Measurements from ENCODE around the gene GSTP1.

Gene GSTP1

GRCh38 chr11:67583247-67584204, at the start of gene GSTP1:
TSS of gene GSTP1 (plus strand) at chr11:67583812. CDS start at chr11:67583844, 32 bp downstream.
- peak within 1 kb of the TSS; percentile 73 to 78 for H3K4me3 ChIP-seq (ENCODE audit: low read depth in 1 of 2, low read length in 2 of 2)
- H3K27ac ChIP-seq (ENCODE audit: low read depth, low read length), result peak within 1 kb of the TSS; percentile 95
- H3K9me3 ChIP-seq (ENCODE audit: low read length), result no peaks in the 10 kb centered on the region
- H3K27me3 ChIP-seq (ENCODE audit: control insufficient read depth in 1 of 2, insufficient read depth in 2 of 2, low read length in 2 of 2), result no peaks in the 10 kb centered on the region
- no peaks in the 10 kb centered on the region for H3K36me3 ChIP-seq (ENCODE audit: insufficient read depth, low read length)
- H3K9ac ChIP-seq (ENCODE audit: low read length), result peak within 1 kb of the TSS; percentile 58
- H3K4me1 ChIP-seq (ENCODE audit: insufficient read depth, low read length), result peaks cover 12% of the 10 kb centered on the region

GRCh38 chr11:67534070-67534679, 49.4 kb upstream of the GSTP1 start:
- H3K9me3 ChIP-seq (ENCODE audit: low read length), result no peaks in the 10 kb centered on the region
- no peaks in the 10 kb centered on the region for H3K36me3 ChIP-seq (ENCODE audit: insufficient read depth, low read length)
- no peak overlapping the region for H3K4me3 ChIP-seq (ENCODE audit: low read depth in 1 of 2, low read length in 2 of 2)
- H3K27me3 ChIP-seq (ENCODE audit: control insufficient read depth in 1 of 2, insufficient read depth in 2 of 2, low read length in 2 of 2), result no peaks in the 10 kb centered on the region
- H3K27ac ChIP-seq (ENCODE audit: low read depth, low read length), result no peak overlapping the region
- H3K9ac ChIP-seq (ENCODE audit: low read length), result no peak overlapping the region
- H3K4me1 ChIP-seq (ENCODE audit: insufficient read depth, low read length), result no peaks in the 10 kb centered on the region

GRCh38 chr11:67535561-67535960, 48.1 kb upstream of the GSTP1 start:
- no peaks in the 10 kb centered on the region for H3K27me3 ChIP-seq (ENCODE audit: control insufficient read depth in 1 of 2, insufficient read depth in 2 of 2, low read length in 2 of 2)
- no peak overlapping the region for H3K9ac ChIP-seq (ENCODE audit: low read length)
- no peaks in the 10 kb centered on the region for H3K36me3 ChIP-seq (ENCODE audit: insufficient read depth, low read length)
- no peaks in the 10 kb centered on the region for H3K9me3 ChIP-seq (ENCODE audit: low read length)
- H3K27ac ChIP-seq (ENCODE audit: low read depth, low read length), result no peak overlapping the region
- H3K4me3 ChIP-seq (ENCODE audit: low read depth in 1 of 2, low read length in 2 of 2), result no peak overlapping the region
- no peaks in the 10 kb centered on the region for H3K4me1 ChIP-seq (ENCODE audit: insufficient read depth, low read length)

GRCh38 chr11:67538306-67538705, 45.3 kb upstream of the GSTP1 start:
- no peak overlapping the region for H3K9ac ChIP-seq (ENCODE audit: low read length)
- no peaks in the 10 kb centered on the region for H3K9me3 ChIP-seq (ENCODE audit: low read length)
- H3K27ac ChIP-seq (ENCODE audit: low read depth, low read length), result no peak overlapping the region
- H3K27me3 ChIP-seq (ENCODE audit: control insufficient read depth in 1 of 2, insufficient read depth in 2 of 2, low read length in 2 of 2), result no peaks in the 10 kb centered on the region
- H3K4me3 ChIP-seq (ENCODE audit: low read depth in 1 of 2, low read length in 2 of 2), result no peak overlapping the region
- no peaks in the 10 kb centered on the region for H3K36me3 ChIP-seq (ENCODE audit: insufficient read depth, low read length)
- H3K4me1 ChIP-seq (ENCODE audit: insufficient read depth, low read length), result no peaks in the 10 kb centered on the region

GRCh38 chr11:67538823-67539505, 44.6 kb upstream of the GSTP1 start:
- Histone ChIP-seq H3K27me3 (ENCODE audit: control insufficient read depth in 1 of 2, insufficient read depth in 2 of 2, low read length in 2 of 2) (no peaks in the 10 kb centered on the region), H3K9me3 (ENCODE audit: low read length) (no peaks in the 10 kb centered on the region), H3K4me3 (ENCODE audit: low read depth in 1 of 2, low read length in 2 of 2) (no peak overlapping the region), H3K27ac (ENCODE audit: low read depth, low read length) (no peak overlapping the region), H3K36me3 (ENCODE audit: insufficient read depth, low read length) (no peaks in the 10 kb centered on the region), H3K4me1 (ENCODE audit: insufficient read depth, low read length) (no peaks in the 10 kb centered on the region), H3K9ac (ENCODE audit: low read length) (no peak overlapping the region)

- no peak overlapping the region for H3K4me3 ChIP-seq (ENCODE audit: low read depth in 1 of 2, low read length in 2 of 2)
- no peaks in the 10 kb centered on the region for H3K9me3 ChIP-seq (ENCODE audit: low read length)
- no peaks in the 10 kb centered on the region for H3K36me3 ChIP-seq (ENCODE audit: insufficient read depth, low read length)
- H3K27me3 ChIP-seq (ENCODE audit: control insufficient read depth in 1 of 2, insufficient read depth in 2 of 2, low read length in 2 of 2), result no peaks in the 10 kb centered on the region
- no peak overlapping the region for H3K9ac ChIP-seq (ENCODE audit: low read length)
- no peak overlapping the region for H3K27ac ChIP-seq (ENCODE audit: low read depth, low read length)
- no peaks in the 10 kb centered on the region for H3K4me1 ChIP-seq (ENCODE audit: insufficient read depth, low read length)
Observed at GRCh38 chr11:67539550-67539949, 44.1 kb upstream of the GSTP1 start.

GRCh38 chr11:67541198-67541597, 42.4 kb upstream of the GSTP1 start:
- H3K4me1 ChIP-seq (ENCODE audit: insufficient read depth, low read length), result no peaks in the 10 kb centered on the region
- H3K27me3 ChIP-seq (ENCODE audit: control insufficient read depth in 1 of 2, insufficient read depth in 2 of 2, low read length in 2 of 2), result no peaks in the 10 kb centered on the region

GRCh38 chr11:67542169-67542568, 41.4 kb upstream of the GSTP1 start:
- Histone ChIP-seq H3K27me3 (ENCODE audit: control insufficient read depth in 1 of 2, insufficient read depth in 2 of 2, low read length in 2 of 2) (no peaks in the 10 kb centered on the region), H3K4me1 (ENCODE audit: insufficient read depth, low read length) (no peaks in the 10 kb centered on the region), H3K9me3 (ENCODE audit: low read length) (no peaks in the 10 kb centered on the region), H3K36me3 (ENCODE audit: insufficient read depth, low read length) (no peaks in the 10 kb centered on the region), H3K4me3 (ENCODE audit: low read depth in 1 of 2, low read length in 2 of 2) (no peak overlapping the region), H3K9ac (ENCODE audit: low read length) (no peak overlapping the region), H3K27ac (ENCODE audit: low read depth, low read length) (no peak overlapping the region)

More at GRCh38 chr11:67541198-67541597, 42.4 kb upstream of the GSTP1 start:
- no peak overlapping the region for H3K9ac ChIP-seq (ENCODE audit: low read length)
- no peak overlapping the region for H3K27ac ChIP-seq (ENCODE audit: low read depth, low read length)
- H3K4me3 ChIP-seq (ENCODE audit: low read depth in 1 of 2, low read length in 2 of 2), result no peak overlapping the region
- H3K9me3 ChIP-seq (ENCODE audit: low read length), result no peaks in the 10 kb centered on the region
- H3K36me3 ChIP-seq (ENCODE audit: insufficient read depth, low read length), result no peaks in the 10 kb centered on the region

- Histone ChIP-seq H3K4me3 (ENCODE audit: low read depth in 1 of 2, low read length in 2 of 2) (no peak overlapping the region), H3K27ac (ENCODE audit: low read depth, low read length) (no peak overlapping the region), H3K9me3 (ENCODE audit: low read length) (no peaks in the 10 kb centered on the region), H3K9ac (ENCODE audit: low read length) (no peak overlapping the region), H3K36me3 (ENCODE audit: insufficient read depth, low read length) (no peaks in the 10 kb centered on the region), H3K4me1 (ENCODE audit: insufficient read depth, low read length) (no peaks in the 10 kb centered on the region), H3K27me3 (ENCODE audit: control insufficient read depth in 1 of 2, insufficient read depth in 2 of 2, low read length in 2 of 2) (no peaks in the 10 kb centered on the region)
Observed at GRCh38 chr11:67542971-67543370, 40.6 kb upstream of the GSTP1 start.

- Histone ChIP-seq H3K27ac (ENCODE audit: low read depth, low read length) (no peak overlapping the region), H3K27me3 (ENCODE audit: control insufficient read depth in 1 of 2, insufficient read depth in 2 of 2, low read length in 2 of 2) (no peaks in the 10 kb centered on the region), H3K9ac (ENCODE audit: low read length) (no peak overlapping the region), H3K4me3 (ENCODE audit: low read depth in 1 of 2, low read length in 2 of 2) (no peak overlapping the region), H3K36me3 (ENCODE audit: insufficient read depth, low read length) (no peaks in the 10 kb centered on the region), H3K9me3 (ENCODE audit: low read length) (no peaks in the 10 kb centered on the region), H3K4me1 (ENCODE audit: insufficient read depth, low read length) (no peaks in the 10 kb centered on the region)
Observed at GRCh38 chr11:67543585-67543984, 40.0 kb upstream of the GSTP1 start.

- Histone ChIP-seq H3K27ac (ENCODE audit: low read depth, low read length) (no peak overlapping the region), H3K9me3 (ENCODE audit: low read length) (no peaks in the 10 kb centered on the region), H3K4me1 (ENCODE audit: insufficient read depth, low read length) (no peaks in the 10 kb centered on the region), H3K4me3 (ENCODE audit: low read depth in 1 of 2, low read length in 2 of 2) (no peak overlapping the region), H3K27me3 (ENCODE audit: control insufficient read depth in 1 of 2, insufficient read depth in 2 of 2, low read length in 2 of 2) (no peaks in the 10 kb centered on the region), H3K9ac (ENCODE audit: low read length) (no peak overlapping the region), H3K36me3 (ENCODE audit: insufficient read depth, low read length) (no peaks in the 10 kb centered on the region)
Observed at GRCh38 chr11:67544616-67545242, 38.9 kb upstream of the GSTP1 start.

Measured in muscle layer of colon (tissue), 2 donors.